Heart right ventricle (tissue), 16 donors: ENCODE data around the gene UBE2S. TPM values are rescaled to one million over a fixed set of nuclear protein-coding genes. Genes with fewer than 3 reads are reported as not detected.
"Not testable (repeated sequence)": the region's sequence is repeated elsewhere in the genome, so short reads cannot be mapped to it uniquely, and the experiment has no call there.

ENCODE experiments used
- ATAC-seq, 8 donors: fragments of 200-7000 bp; cut with Tn5 transposase; one replicate each; pipeline ENCODE4 v1.9.1; 2020; ENCODE audit warnings: mild to moderate bottlenecking in 8 of 8, moderate library complexity in 8 of 8, moderate number of reproducible peaks in 1 of 8
- DNase-seq, 2 donors: peaks; one replicate each; pipeline ENCODE4 v3.0.0-alpha.2; 2020
- H3K27ac ChIP-seq, 10 donors: fragments of 200-600 bp; sonication (generic) in 2 of 10; one replicate each; pipeline versions ENCODE4 v1.5.0 to v1.8.0; 2020 to 2022; ENCODE audit warnings: mild to moderate bottlenecking in 3 of 10
- H3K27me3 ChIP-seq, 7 donors: fragments of 200-600 bp; one replicate each; pipeline ENCODE4 v1.8.0; 2021 to 2022; ENCODE audit warnings: mild to moderate bottlenecking in 2 of 7
- H3K36me3 ChIP-seq, 9 donors: fragments of 200-600 bp; sonication (generic) in 1 of 9; one replicate each; pipeline versions ENCODE4 v1.5.0 to v1.8.0; 2020 to 2022; ENCODE audit warnings: mild to moderate bottlenecking in 2 of 9
- H3K4me1 ChIP-seq, 9 donors: fragments of 200-600 bp; sonication (generic) in 1 of 9; one replicate each; pipeline versions ENCODE4 v1.5.0 to v1.8.0; 2020 to 2022; ENCODE audit warnings: mild to moderate bottlenecking in 4 of 9
- H3K4me3 ChIP-seq, 10 donors: fragments of 200-600 bp; sonication (generic) in 2 of 10; one replicate each; pipeline versions ENCODE4 v1.5.0 to v1.8.0; 2020 to 2022; ENCODE audit warnings: mild to moderate bottlenecking in 7 of 10, moderate library complexity in 2 of 10
- H3K9me3 ChIP-seq, 11 donors: fragments of 200-600 bp in 10 of 11; sonication (generic) in 2 of 11; one replicate each; pipeline versions ENCODE4 v1.5.0 to v1.8.0; 2013 to 2022; ENCODE audit warnings: mild to moderate bottlenecking in 2 of 11, control low read depth in 1 of 11, moderate library complexity in 1 of 11
- WGBS, 2 donors: extraction: QIAGEN DNeasy Blood & Tissue Kit; methylation state at CpG; one replicate each; pipeline ENCODE4 v1.1.7; 2013; ENCODE audit warnings: inconsistent platforms in 1 of 2; 5-methylcytosine and 5-hydroxymethylcytosine counted together
- intact Hi-C, 10 donors: fragments of 100-400 bp; cut with DNase I; formaldehyde crosslinking; loops; one replicate each; pipeline versions ENCODE4 v1.11.1 to v1.14.2; 2022
- polyA plus RNA-seq, 2 donors: library from polyadenylated mRNA; stranded (reverse); fragments of 200-250 nt; gene quantifications; one replicate each; pipeline ENCODE4 v1.2.3, GENCODE V29; 2013
- total RNA-seq, 10 donors: library from RNA; stranded (reverse); fragmentation: NEBNext Ultra II Directional in 3 of 10; extraction: Animal tissue kit (Norgen Biotek cat#: 25700) in 3 of 10; gene quantifications; one replicate each; pipeline versions ENCODE4 v1.2.1 to v1.2.4, GENCODE V29; 2021 to 2023
- TF ChIP-seq, protein P1 (sequence below), 9 donors: fragments of 200-600 bp; sonication (generic) in 2 of 9; IDR thresholded peaks; one replicate each; pipeline versions ENCODE4 v1.5.0 to v1.8.0; 2021 to 2022; ENCODE audit warnings: antibody characterized with exemption in 9 of 9, mild to moderate bottlenecking in 5 of 9, moderate library complexity in 1 of 9
- donor health status: Arrhythmogenic right ventricular cardiomyopathy.
- donor health status: ischemic (EF 13 %, LVEDD 7.1; RV severe dilation, severe dysfunction).
- donor health status: healthy with polysubstance abuse.
- donor health status: DM: no; HTN: yes; CAD: no.
- donor health status: DM: no; HTN: no; CAD: no.
- donor health status: ischemic (EF 25% LVEDD 6.9; RV normal size, moderate dysfunction).
- donor health status: ischemic (EF 25% LVEDD 5.7; RV mildly dilated, moderate dysfunction).
- donor health status: healthy.
- donor health status: DM: yes; HTN: yes; CAD: no.
- donor health status: Ischemic cardiomyopathy.
- donor health status: ischemic (EF 35%, LVEDD 5.7; RV mildly dilated, moderate dysfunction).
- donor health status: nonischemic (EF 11% LVEDD 7.7; RV severe dilation, severe dysfunction).
- donor health status: DM: yes; HTN: yes; CAD: no.
- donor health status: PGD.
- donor health status: ischemic (EF 29% LVEDD 5.4; RV normal size, mild dysfunction).
- donor health status: nonischemic (EF 23%, LVEDD 6.1; RV moderate dilation, normal function).

The UBE2S gene
- total and polyA plus RNA-seq, 12 donors = 8.0 to 42.1 (median 28.9) TPM

DNA sequence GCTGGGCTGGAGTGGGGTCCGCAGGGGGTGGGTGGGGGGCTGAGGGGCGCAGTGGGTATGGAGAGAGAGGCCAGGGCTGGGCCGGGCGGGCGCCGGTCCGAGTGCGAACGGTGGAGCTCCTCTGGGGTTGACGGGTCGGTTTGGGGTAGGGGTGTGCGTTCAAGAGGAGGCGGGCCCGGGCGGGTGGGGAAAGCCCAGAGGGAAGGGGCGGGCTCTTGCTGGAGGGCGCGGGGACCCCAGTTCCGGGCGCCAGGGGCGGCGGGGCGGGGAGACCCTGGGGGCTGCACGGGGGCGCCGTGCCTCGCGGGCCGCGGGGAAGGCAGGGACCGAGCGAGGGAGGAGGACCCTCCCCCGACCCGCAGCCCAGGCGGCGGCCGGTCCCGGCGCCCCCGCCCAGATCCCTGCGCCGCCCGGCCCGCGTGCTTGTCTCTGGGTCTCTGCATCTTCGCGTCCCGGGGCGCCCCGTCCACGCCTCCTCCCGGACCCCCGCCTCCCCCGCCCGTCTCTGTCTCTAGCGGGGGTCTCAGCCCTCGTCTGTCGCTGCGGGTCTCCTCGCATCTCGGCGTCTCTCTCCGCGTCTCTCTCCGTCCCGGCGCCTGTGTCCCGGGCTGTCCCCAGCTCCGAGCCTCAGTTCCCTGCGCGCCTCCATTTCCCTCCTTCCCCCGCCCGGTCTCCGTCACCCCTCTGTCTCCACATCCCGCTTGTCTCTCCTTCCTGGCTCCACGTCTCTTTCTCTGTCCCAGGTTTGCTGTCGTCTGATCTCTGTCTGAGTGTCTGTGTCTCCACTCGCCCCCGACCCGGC, 43.8 kb upstream of the UBE2S start:
- Histone ChIP-seq H3K4me1 (peaks cover 4 to 14% (median 11%) of the 10 kb centered on the region in 9 donors), H3K27ac (no peak overlapping the region), H3K9me3 (no peaks in the 10 kb centered on the region), H3K36me3 (peaks cover 0 to 19% (median 0%) of the 10 kb centered on the region in 9 donors), H3K4me3 (peak overlapping the region in 6 of 10 donors; percentile 2 to 31 (median 15)), H3K27me3 (peaks cover 17 to 50% (median 36%) of the 10 kb centered on the region in 7 donors)
- TF ChIP-seq, protein P1, sequence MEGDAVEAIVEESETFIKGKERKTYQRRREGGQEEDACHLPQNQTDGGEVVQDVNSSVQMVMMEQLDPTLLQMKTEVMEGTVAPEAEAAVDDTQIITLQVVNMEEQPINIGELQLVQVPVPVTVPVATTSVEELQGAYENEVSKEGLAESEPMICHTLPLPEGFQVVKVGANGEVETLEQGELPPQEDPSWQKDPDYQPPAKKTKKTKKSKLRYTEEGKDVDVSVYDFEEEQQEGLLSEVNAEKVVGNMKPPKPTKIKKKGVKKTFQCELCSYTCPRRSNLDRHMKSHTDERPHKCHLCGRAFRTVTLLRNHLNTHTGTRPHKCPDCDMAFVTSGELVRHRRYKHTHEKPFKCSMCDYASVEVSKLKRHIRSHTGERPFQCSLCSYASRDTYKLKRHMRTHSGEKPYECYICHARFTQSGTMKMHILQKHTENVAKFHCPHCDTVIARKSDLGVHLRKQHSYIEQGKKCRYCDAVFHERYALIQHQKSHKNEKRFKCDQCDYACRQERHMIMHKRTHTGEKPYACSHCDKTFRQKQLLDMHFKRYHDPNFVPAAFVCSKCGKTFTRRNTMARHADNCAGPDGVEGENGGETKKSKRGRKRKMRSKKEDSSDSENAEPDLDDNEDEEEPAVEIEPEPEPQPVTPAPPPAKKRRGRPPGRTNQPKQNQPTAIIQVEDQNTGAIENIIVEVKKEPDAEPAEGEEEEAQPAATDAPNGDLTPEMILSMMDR (IDR thresholded peaks at IDR 0.05) = no peak
- WGBS, 2 donors = 1% methylated on average over 43 to 80 of the region's 80 CpGs
- ATAC-seq (no peak), DNase-seq (no peak)
- intact Hi-C loops = loop anchor here in 1 of 10 donors (10.0 kb wide), 1 partner anchor 317 kb away; no protein-coding TSS in a partner anchor

DNA sequence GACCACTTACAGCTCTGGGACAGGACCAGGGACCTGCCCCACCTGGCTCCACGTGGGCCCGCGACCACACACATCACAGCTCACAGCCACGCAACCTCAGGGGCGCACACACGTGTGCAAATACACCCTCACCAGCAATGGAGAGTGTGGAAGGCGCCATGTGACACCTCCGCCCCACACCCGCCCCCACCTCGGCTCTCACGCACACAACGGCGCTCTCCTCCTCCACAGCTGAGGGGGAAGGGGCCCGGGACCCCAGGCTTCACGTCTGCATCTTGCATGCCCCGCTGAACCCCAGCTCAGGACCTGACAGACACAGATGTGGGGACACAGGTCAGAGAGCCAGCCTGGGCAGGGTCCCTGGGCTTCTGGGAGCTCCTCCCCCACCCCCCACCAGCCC, 41.9 kb upstream of the UBE2S start:
- WGBS, 2 donors = 34 to 36% methylated on average over 16 of the region's 16 CpGs
- no peak for DNase-seq
- no peak overlapping the region for H3K27ac ChIP-seq
- peaks cover 4 to 14% (median 11%) of the 10 kb centered on the region in 9 donors for H3K4me1 ChIP-seq
- no peaks in the 10 kb centered on the region for H3K9me3 ChIP-seq
- TF ChIP-seq, protein P1 (IDR thresholded peaks at IDR 0.05) = no peak
- intact Hi-C loops = no loop called here
- peaks cover 0 to 7% (median 0%) of the 10 kb centered on the region in 9 donors for H3K36me3 ChIP-seq
- no peak overlapping the region for H3K4me3 ChIP-seq
- ATAC-seq = no peak
- peaks cover 17 to 67% (median 52%) of the 10 kb centered on the region in 7 donors for H3K27me3 ChIP-seq

DNA sequence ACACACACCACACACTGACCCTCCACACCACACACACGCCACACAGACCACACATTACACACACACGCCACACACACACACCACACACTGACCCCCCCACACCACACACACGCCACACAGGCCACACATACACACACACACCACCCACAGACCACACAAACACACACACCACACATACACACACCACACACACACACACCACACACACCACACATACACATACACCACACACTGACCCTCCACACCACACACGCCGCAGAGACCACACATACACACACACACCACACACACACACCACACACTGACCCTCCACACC, 40.5 kb upstream of the UBE2S start:
- ATAC-seq, DNase-seq, H3K9me3 ChIP-seq, intact Hi-C loops, H3K36me3 ChIP-seq, H3K4me3 ChIP-seq, H3K27ac ChIP-seq: not testable (repeated sequence)
- H3K4me1 ChIP-seq = peaks cover 4 to 14% (median 11%) of the 10 kb centered on the region in 9 donors
- 88 to 90% methylated on average over 5 of the region's 5 CpGs for WGBS, 2 donors
- H3K27me3 ChIP-seq = peaks cover 17 to 77% (median 65%) of the 10 kb centered on the region in 7 donors

DNA sequence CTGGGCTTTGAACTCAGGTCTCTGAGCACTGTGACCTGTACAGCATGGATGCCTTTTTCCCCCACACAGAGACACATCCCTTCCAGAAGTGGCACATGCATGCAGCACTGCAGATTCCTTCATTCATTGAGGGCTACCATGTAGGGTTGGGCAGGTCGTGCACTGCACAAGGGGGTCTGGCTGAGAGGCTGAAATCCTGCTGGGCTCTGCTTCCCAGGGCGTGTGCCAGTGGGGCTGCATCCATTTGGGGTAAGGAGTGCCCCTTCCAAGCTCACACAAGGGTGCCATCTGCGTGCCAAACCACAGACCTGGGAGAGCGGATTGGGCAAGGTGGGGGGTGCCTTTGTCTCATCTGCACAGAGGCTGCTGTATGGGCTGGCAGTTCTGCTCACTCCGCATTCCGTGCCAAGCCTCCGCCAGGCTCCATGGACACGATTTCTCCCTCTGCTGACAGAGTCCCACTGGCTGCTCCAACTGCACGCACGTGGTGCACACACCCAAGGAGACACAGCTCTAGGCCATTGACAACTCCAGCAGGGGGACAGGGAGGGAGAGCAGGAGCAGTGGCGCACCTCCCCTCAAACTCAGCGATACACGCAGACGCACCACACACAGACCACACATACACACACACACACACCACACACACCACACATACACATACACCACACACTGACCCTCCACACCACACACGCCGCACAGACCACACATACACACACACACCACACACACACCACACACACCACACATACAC, 40.0 kb upstream of the UBE2S start:
- 33 to 34% methylated on average over 16 of the region's 16 CpGs for WGBS, 2 donors
- H3K36me3 ChIP-seq = no peaks in the 10 kb centered on the region
- no peak overlapping the region for H3K4me3 ChIP-seq
- H3K27me3 ChIP-seq = peaks cover 16 to 77% (median 66%) of the 10 kb centered on the region in 7 donors
- TF ChIP-seq, protein P1 (IDR thresholded peaks at IDR 0.05) = no peak
- no peaks in the 10 kb centered on the region for H3K9me3 ChIP-seq
- DNase-seq (no peak), ATAC-seq (peak in 5 of 8 donors; percentile 29 to 76 (median 51))
- intact Hi-C loops = no loop called here
- no peak overlapping the region for H3K27ac ChIP-seq
- H3K4me1 ChIP-seq = peaks cover 4 to 14% (median 11%) of the 10 kb centered on the region in 9 donors
